Measurements from ENCODE around the gene SLC24A3. TPM values are rescaled to one million over a fixed set of nuclear protein-coding genes. Genes with fewer than 3 reads are reported as not detected.

SLC24A3 gene
- total and polyA plus RNA-seq, 9 donors = 4.8 to 40.5 (median 18.6) TPM

GRCh38 chr20:19555726-19556125 lies 343.3 kb downstream of the SLC24A3 start:
- intact Hi-C loops (cut with DNase I) = no loop called here

GRCh38 chr20:19557291-19557690 lies 344.8 kb downstream of the SLC24A3 start:
- no peak overlapping the region for H3K4me3 ChIP-seq
- H3K27me3 ChIP-seq = no peaks in the 10 kb centered on the region
- no peak for DNase-seq
- H3K9me3 ChIP-seq = no peaks in the 10 kb centered on the region
- no peak overlapping the region for H3K27ac ChIP-seq
- WGBS, 3 donors = 88 to 97% (median 96%) methylated on average over 1 of the region's 1 CpG
- no peaks in the 10 kb centered on the region for H3K4me1 ChIP-seq (ENCODE audit: insufficient read depth)
- TF ChIP-seq, protein P1, sequence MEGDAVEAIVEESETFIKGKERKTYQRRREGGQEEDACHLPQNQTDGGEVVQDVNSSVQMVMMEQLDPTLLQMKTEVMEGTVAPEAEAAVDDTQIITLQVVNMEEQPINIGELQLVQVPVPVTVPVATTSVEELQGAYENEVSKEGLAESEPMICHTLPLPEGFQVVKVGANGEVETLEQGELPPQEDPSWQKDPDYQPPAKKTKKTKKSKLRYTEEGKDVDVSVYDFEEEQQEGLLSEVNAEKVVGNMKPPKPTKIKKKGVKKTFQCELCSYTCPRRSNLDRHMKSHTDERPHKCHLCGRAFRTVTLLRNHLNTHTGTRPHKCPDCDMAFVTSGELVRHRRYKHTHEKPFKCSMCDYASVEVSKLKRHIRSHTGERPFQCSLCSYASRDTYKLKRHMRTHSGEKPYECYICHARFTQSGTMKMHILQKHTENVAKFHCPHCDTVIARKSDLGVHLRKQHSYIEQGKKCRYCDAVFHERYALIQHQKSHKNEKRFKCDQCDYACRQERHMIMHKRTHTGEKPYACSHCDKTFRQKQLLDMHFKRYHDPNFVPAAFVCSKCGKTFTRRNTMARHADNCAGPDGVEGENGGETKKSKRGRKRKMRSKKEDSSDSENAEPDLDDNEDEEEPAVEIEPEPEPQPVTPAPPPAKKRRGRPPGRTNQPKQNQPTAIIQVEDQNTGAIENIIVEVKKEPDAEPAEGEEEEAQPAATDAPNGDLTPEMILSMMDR (IDR thresholded peaks at IDR 0.05) = no peak
- intact Hi-C loops (cut with DNase I) = no loop called here
- H3K36me3 ChIP-seq = no peaks in the 10 kb centered on the region

More at GRCh38 chr20:19555726-19556125, 343.3 kb downstream of the SLC24A3 start:
- Histone ChIP-seq H3K4me3 (no peak overlapping the region), H3K9me3 (no peaks in the 10 kb centered on the region), H3K27ac (no peak overlapping the region), H3K27me3 (no peaks in the 10 kb centered on the region), H3K36me3 (no peaks in the 10 kb centered on the region), H3K4me1 (ENCODE audit: insufficient read depth) (peaks cover 3% of the 10 kb centered on the region)
- TF ChIP-seq POLR2A (IDR thresholded peaks at IDR 0.05) = no peak
- TF ChIP-seq EP300 (IDR thresholded peaks at IDR 0.05) = no peak
- DNase-seq = no peak

DNA sequence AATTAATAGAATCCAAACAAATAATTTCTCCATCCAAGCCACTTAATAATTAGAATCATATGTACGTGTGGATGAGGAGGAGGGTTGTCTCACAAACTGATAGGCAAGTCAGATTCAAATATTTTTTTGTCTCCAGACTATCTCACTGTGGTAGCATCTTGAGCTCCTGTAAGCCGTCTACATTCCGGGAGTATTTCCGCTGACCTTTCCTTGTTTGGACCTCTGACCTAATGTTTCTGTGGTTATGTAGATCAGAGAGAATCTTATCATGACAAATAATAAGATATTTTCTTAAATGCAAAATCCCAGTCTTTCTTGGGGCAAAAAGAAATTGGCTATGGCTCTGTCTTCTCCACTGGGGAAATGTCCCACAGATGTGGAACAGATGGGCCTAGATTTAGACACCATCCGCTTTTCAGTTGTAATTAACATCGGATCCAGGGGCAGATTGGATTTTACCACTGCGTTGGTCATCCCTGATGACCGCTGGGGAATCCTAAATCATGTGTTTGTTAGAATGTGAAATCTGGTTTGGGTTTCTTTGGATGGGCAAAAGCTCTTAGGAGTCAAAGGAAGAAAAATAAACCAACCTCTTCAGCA lies 348.5 kb downstream of the SLC24A3 start:
- 48 to 54% (median 53%) methylated on average over 8 of the region's 8 CpGs for WGBS, 3 donors
- intact Hi-C loops (cut with DNase I) = no loop called here

GRCh38 chr20:19562426-19562825 lies 350.0 kb downstream of the SLC24A3 start:
- Histone ChIP-seq H3K27ac (no peak overlapping the region), H3K4me3 (no peak overlapping the region), H3K36me3 (no peaks in the 10 kb centered on the region), H3K4me1 (ENCODE audit: insufficient read depth) (no peaks in the 10 kb centered on the region), H3K27me3 (no peaks in the 10 kb centered on the region), H3K9me3 (no peaks in the 10 kb centered on the region)
- intact Hi-C loops (cut with DNase I) = no loop called here
- no peak for DNase-seq
- TF ChIP-seq POLR2A (IDR thresholded peaks at IDR 0.05) (no peak), EP300 (IDR thresholded peaks at IDR 0.05) (no peak)
- TF ChIP-seq, protein P1 (IDR thresholded peaks at IDR 0.05) = no peak
- WGBS, 3 donors = 82 to 87% (median 85%) methylated on average over 4 of the region's 4 CpGs

More for the DNA sequence above, 348.5 kb downstream of the SLC24A3 start:
- DNase-seq = no peak
- Histone ChIP-seq H3K4me3 (no peak overlapping the region), H3K27ac (no peak overlapping the region), H3K27me3 (no peaks in the 10 kb centered on the region), H3K9me3 (no peaks in the 10 kb centered on the region), H3K36me3 (no peaks in the 10 kb centered on the region), H3K4me1 (ENCODE audit: insufficient read depth) (no peaks in the 10 kb centered on the region)
- TF ChIP-seq, protein P1 (IDR thresholded peaks at IDR 0.05) = no peak

GRCh38 chr20:19564261-19564660 lies 351.8 kb downstream of the SLC24A3 start:
- WGBS, 3 donors = 96 to 99% (median 98%) methylated on average over 3 of the region's 3 CpGs
- no peaks in the 10 kb centered on the region for H3K36me3 ChIP-seq
- no peak for DNase-seq
- no peak for TF ChIP-seq POLR2A (IDR thresholded peaks at IDR 0.05)
- TF ChIP-seq EP300 (IDR thresholded peaks at IDR 0.05) = no peak
- TF ChIP-seq, protein P1 (IDR thresholded peaks at IDR 0.05) = no peak
- intact Hi-C loops (cut with DNase I) = no loop called here
- no peak overlapping the region for H3K27ac ChIP-seq
- H3K4me1 ChIP-seq (ENCODE audit: insufficient read depth) = no peaks in the 10 kb centered on the region
- no peaks in the 10 kb centered on the region for H3K27me3 ChIP-seq
- no peaks in the 10 kb centered on the region for H3K9me3 ChIP-seq
- H3K4me3 ChIP-seq = no peak overlapping the region
